HFF-Myc (cell line): ENCODE data around the gene CCL13.

Experiments
- DNase-seq: peaks from one replicate; pipeline ENCODE4 v3.0.0-alpha.2; 2011; ENCODE audit warnings: low read depth; ENCODE audit errors: extremely low read depth
- H3K4me3 ChIP-seq: replicated peaks from 2 replicates; pipeline ENCODE4 v1.5.1; 2011; ENCODE audit warnings: low read depth, mild to moderate bottlenecking, control low read depth, low read length
- CTCF ChIP-seq: IDR thresholded peaks from 2 replicates; pipeline ENCODE4 v1.5.1; 2012; ENCODE audit warnings: mild to moderate bottlenecking, low read depth, low read length, control low read depth; ENCODE audit errors: missing control alignments

The CCL13 gene

GRCh38 chr17:34386697-34387550 lies 30.6 kb downstream of the CCL13 start:
- no peak for TF ChIP-seq CTCF
- no peak overlapping the region for H3K4me3 ChIP-seq
- no peak for DNase-seq

- no peak overlapping the region for H3K4me3 ChIP-seq
- no peak for TF ChIP-seq CTCF
- DNase-seq: no peak
Observed at GRCh38 chr17:34387566-34387965, 31.3 kb downstream of the CCL13 start.

GRCh38 chr17:34389126-34389750 lies 33.0 kb downstream of the CCL13 start:
- DNase-seq: no peak
- H3K4me3 ChIP-seq: no peak overlapping the region

GRCh38 chr17:34390649-34391048 lies 34.4 kb downstream of the CCL13 start:
- DNase-seq: no peak
- no peak overlapping the region for H3K4me3 ChIP-seq
- no peak for TF ChIP-seq CTCF

More at GRCh38 chr17:34389126-34389750, 33.0 kb downstream of the CCL13 start:
- TF ChIP-seq CTCF: no peak

- no peak for DNase-seq
- no peak overlapping the region for H3K4me3 ChIP-seq
- no peak for TF ChIP-seq CTCF
Observed at GRCh38 chr17:34391241-34391640, 35.0 kb downstream of the CCL13 start.

GRCh38 chr17:34393401-34393800 lies 37.1 kb downstream of the CCL13 start:
- TF ChIP-seq CTCF: no peak
- no peak for DNase-seq
- H3K4me3 ChIP-seq: no peak overlapping the region
